GM23338 (cell line): ENCODE data around the gene CRYGA. TPM values are rescaled to one million over a fixed set of nuclear protein-coding genes. Genes with fewer than 3 reads are reported as not detected.

ENCODE experiments used
- polyA plus RNA-seq: library from polyadenylated mRNA; unstranded; fragments of >200 nt; fragmentation: Nextera tagmentation; extraction: Ambion mirVana; gene quantifications from 2 replicates; pipeline ENCODE4 v1.2.1, GENCODE V29; 2016
- total RNA-seq: library from RNA; depleted of rRNA; stranded (reverse); fragments of >200 nt; shearing (Covaris generic); gene quantifications from 2 replicates; pipeline ENCODE4 v1.2.3, GENCODE V29; 2014; rRNA removed

Gene CRYGA
- total and polyA plus RNA-seq, 2 experiments from 2014 or later: not detected

Other genes with a start within 250 kb of the CRYGA start
- gene PLEKHM3, start 138.1 kb downstream of the CRYGA start, total RNA-seq: 5.6 and 8.8 TPM in 2 replicates
- gene PLEKHM3, start 138.1 kb downstream of the CRYGA start, polyA plus RNA-seq: 3.5 and 3.9 TPM in 2 replicates
- 3.0 and 3.4 TPM in 2 replicates for gene CRYGD, start 39.1 kb downstream of the CRYGA start, total RNA-seq
- 22.6 and 23.9 TPM in 2 replicates for gene CRYGD, start 39.1 kb downstream of the CRYGA start, polyA plus RNA-seq
- not detected in 2 replicates for gene CRYGC, start 33.8 kb downstream of the CRYGA start, total RNA-seq
- gene CRYGC, start 33.8 kb downstream of the CRYGA start, polyA plus RNA-seq: not detected in 2 replicates
- 1.9 TPM in 1 of 2 replicates, not detected in the other for gene CRYGB, start 17.4 kb downstream of the CRYGA start, total RNA-seq
- gene CRYGB, start 17.4 kb downstream of the CRYGA start, polyA plus RNA-seq: 0.49 and 0.92 TPM in 2 replicates
- 3.1 TPM in 1 of 2 replicates, not detected in the other for gene C2orf80, start 26.4 kb upstream of the CRYGA start, total RNA-seq
- 0.64 and 0.92 TPM in 2 replicates for gene C2orf80, start 26.4 kb upstream of the CRYGA start, polyA plus RNA-seq
- 536 and 559 TPM in 2 replicates for gene IDH1, start 91.5 kb upstream of the CRYGA start, total RNA-seq
- gene IDH1, start 91.5 kb upstream of the CRYGA start, polyA plus RNA-seq: 276 and 315 TPM in 2 replicates
- gene PIKFYVE, start 102.7 kb upstream of the CRYGA start, total RNA-seq: 41.1 and 48.0 TPM in 2 replicates
- 14.7 and 15.1 TPM in 2 replicates for gene PIKFYVE, start 102.7 kb upstream of the CRYGA start, polyA plus RNA-seq
- gene PTH2R, start 243.2 kb upstream of the CRYGA start, total RNA-seq: 0.19 and 0.38 TPM in 2 replicates
- gene PTH2R, start 243.2 kb upstream of the CRYGA start, polyA plus RNA-seq: 0.18 and 0.42 TPM in 2 replicates